ENCODE results near the gene AKR7A3.

- no peak for TF ChIP-seq ZNF274 (IDR thresholded peaks at IDR 0.05; ENCODE audit: low read depth, low read length)
- no peak for TF ChIP-seq YY1 (IDR thresholded peaks at IDR 0.05; ENCODE audit: insufficient read depth, insufficient read length)
Observed at GRCh38 chr1:19262047-19262446, 26.5 kb downstream of the AKR7A3 start.
